ENCODE measurements around the gene SFXN5.

SFXN5 gene

DNA sequence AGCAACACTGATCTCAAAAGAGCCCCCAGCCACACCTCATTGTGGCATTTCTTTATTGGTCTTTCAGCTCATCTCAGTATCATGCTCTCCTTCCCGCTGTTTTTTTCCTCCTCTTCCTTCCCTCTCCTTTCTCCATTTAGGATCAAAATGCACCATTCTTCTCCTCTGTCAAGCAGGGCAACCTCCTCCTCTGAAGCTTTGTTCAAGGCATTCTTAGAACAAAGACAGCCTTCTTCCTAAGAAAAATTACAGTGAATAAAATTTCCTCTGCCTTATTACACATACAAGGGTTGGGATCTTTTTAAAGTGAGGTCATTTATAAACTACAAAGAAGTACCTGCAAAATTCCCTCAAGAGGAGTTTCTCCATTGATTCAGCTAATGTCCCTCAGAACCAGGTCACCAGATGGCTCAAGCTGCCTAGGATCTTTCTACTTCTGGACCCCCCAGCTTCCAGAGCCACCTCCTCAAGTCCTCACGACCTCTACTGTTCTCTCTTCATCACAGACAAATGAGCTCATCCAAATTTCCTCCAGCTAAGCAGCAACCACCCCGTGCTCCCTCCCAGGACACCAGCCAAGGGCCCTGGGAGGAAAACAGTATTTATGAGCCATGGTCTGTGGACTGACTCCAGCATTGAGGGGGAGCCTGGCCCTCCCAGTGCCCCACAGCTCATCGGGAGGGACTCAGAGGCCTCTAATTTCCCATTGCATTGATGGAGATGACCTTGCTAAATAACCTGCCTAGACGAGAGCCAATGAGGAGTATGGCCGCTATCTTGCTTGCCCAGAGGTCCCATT lies 18.0 kb downstream of the SFXN5 start:
- no peak for DNase-seq (ENCODE audit: low read depth)

GRCh38 chr2:73050121-73050545 lies 21.4 kb downstream of the SFXN5 start:
- DNase-seq (ENCODE audit: low read depth) = no peak

DNA sequence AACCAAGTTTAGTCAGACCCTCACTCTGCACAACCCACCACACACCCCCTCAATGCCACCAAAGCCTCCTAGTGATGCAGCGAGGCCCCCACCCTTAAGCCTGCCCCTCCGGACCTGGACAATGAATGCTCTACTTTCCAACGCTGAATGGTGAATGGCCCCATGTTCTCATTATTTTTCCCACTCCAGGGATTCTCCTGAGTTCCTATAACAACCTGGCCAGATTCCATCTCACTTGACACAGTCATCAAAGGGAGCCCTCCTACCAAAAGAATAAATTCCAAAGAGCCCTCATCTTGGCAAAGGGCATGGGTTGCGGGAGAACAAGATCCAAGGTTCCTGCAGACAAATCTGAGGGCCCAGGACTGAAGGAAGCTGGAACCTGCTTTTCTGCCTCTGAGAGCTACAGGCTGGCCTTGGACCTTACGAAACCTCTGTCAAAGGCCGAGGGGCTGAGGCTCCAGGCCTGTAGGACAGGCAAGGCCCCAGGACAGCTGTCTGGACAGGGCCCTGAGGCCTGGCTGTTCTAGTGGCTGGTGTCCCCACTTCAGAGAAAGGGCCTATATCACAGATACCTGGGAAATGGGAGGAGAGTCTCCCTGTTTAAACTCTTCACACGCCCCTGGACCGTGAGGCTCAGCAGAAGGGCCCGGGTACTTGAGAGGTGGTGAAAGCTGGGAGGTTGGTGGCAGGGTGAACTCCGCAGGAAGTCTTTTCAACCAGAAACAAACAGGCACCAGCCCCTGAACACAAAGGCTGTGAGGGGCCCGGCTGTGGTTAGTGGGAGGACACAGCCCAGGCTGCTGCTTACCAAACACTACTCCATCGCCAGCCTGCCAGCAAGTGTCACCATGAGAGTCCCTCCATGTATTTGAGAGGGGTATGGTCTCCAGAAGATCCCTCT lies 27.3 kb downstream of the SFXN5 start:
- no peak for DNase-seq (ENCODE audit: low read depth)

GRCh38 chr2:73043276-73043675 lies 28.2 kb downstream of the SFXN5 start:
- DNase-seq (ENCODE audit: low read depth) = no peak

DNA sequence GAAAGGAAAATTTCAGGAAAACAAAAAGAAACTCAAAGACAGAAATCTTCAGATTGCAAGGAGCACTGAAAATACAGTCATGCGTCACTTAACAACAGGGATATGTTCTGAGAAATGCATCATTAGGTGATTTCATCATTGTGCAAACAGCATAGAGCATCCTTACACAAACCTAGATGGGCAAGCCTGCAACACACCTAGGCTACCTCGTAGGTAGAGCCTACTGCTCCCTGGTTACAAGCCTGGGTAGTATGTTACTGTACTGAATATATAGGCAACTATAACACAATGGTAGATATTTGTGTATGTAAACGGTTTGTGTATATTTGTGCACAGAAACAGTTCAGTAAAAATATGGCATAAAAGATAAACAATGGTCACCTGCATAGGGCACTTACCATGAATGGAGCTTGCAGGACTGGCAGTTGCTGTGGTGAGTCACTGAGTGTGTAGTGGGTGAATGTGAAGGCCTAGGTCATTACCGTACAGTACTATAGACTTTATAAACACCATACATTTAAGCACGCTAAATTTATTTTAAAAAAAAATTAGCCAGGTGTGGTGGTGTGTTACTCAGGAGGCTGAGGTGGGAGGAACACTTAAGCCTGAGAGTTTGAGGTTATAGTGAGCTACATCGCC lies 33.4 kb downstream of the SFXN5 start:
- DNase-seq (ENCODE audit: low read depth) = no peak

GRCh38 chr2:73036766-73037165 lies 34.7 kb downstream of the SFXN5 start:
- no peak for DNase-seq (ENCODE audit: low read depth)

DNA sequence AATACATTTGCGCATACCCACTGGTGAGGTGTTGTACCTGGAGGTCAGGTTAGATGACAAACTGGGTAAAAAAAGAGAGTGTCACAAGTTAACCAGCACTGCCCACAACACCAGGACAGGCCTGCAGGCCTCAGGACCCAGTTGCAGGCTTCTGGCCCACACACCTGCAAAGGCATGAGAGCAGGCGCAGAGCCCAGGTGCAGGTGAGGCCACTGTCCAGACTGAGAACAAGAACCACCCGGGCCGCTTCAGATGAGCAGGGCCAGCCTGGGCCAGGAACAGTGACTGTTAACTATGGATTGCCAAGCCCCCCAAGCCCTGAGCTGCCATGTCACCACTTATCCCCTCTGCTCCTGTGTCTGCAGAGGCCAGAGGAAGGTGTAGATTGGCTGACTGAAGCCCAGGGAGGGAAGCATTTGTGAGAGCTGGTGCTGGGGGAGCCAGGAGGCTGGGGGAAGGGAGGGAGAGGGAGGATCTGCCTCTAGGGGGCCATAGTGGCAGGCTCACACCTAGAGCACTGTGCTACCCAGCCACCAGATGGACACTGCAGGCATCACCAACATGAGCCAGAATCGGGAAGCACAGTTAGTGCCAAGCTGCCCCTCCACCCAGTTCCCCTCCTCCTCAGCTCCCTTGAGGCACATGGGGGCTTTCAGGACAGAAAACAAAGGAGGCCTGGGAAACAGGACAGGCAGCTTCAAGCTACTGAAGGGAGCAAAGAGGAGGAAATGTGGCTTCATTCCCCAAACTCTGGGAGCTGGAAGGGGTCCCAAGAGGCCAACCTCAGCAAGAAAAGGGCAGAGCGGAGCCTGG lies 35.4 kb downstream of the SFXN5 start:
- DNase-seq (ENCODE audit: low read depth) = no peak

DNA sequence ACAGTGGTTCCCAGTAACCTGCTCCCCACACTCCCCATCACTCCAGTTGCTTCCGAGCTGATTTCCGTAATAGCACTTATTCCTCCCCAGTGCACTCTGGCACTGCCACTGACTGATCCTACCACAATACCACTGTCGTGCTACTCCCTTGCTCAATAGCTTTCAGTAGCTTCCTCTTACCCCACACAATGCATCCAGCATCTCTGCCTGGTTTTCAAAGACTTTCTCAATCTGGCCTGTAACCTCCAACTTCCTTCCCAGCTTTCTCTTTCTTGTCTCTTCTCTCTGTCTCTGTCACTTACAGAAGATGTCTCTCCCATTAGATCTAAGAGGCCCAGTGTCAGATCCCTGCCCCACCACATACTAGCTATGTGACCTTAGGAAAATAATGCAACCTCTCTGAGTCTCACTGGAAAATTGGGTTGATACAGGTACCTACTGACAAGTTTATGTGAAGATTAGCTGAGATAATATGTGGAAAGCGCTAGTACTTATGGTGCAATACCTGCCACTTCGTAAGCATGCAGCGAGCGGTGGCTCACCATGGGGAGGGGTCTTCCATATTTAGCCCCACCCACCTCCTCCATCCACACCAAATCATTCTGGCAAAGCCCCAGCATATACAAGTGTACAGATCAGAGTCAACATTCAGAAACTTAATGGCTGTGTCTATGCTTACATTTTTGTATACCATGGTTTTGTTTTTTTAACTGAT lies 36.7 kb downstream of the SFXN5 start:
- DNase-seq (ENCODE audit: low read depth) = no peak

DNA sequence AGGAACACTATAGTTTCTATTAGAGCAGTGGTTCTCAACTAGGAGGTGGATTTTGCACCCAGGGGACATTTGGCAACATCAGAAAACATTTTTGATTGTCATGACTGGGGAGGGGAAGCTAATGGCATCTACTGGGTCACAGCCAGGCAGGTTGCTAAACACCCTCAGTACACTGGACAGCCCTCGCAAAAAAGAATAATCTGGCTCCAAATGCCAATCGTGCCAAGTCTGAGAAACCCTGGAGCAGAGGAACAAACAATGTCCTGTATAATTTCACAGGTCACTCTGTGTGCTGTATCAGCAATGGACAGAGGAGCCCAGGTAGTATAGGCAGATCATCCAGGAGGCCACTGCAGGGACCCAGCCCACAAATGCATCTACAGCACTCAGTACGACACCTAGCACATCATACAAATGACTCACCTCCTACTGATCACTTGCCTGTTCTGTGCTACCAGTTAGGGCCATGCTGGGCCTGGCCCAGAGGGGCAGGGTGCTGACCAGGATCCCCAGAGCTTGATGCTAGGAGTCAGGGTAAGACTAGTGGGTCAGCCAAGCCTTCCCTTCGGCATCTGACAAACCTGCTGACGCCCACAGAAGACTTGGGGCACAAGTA lies 37.6 kb downstream of the SFXN5 start:
- DNase-seq (ENCODE audit: low read depth) = no peak

DNA sequence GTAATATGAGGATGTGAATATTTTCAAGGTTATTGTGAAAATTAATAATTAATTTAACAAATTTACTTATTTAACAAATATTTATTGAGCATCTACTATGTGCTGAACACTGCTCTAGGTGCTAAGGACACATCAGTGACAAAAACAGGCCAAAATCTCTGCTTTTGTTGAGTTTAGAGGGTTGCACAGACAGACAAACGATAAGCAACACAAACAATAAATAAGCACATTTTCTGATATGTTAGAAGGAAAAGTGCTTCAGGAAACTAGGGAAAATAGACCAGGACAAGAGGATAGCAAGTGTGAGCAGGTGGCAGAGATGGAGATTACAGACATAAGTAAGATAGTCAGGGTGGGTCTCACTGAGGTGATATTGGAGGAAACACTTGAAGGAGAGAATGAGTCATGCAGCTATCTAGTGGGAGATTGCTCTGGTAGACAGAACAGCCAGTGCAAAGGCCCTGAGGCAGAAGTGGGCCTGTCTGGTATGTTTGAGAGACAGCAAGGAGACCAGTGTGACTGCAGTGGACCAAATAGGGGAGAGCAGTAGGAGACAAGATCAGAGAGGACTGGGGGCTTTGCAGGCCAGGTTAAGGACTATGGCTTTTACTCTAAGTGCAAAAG lies 38.3 kb downstream of the SFXN5 start:
- no peak for DNase-seq (ENCODE audit: low read depth)

- DNase-seq (ENCODE audit: low read depth) = no peak
Observed at GRCh38 chr2:73032702-73033097, 38.8 kb downstream of the SFXN5 start.

- no peak for DNase-seq (ENCODE audit: low read depth)
Observed at GRCh38 chr2:73031725-73032701, 39.5 kb downstream of the SFXN5 start.

GRCh38 chr2:73031095-73031678 lies 40.3 kb downstream of the SFXN5 start:
- DNase-seq (ENCODE audit: low read depth) = no peak

GRCh38 chr2:73028841-73029240 lies 42.7 kb downstream of the SFXN5 start:
- DNase-seq (ENCODE audit: low read depth) = no peak

DNA sequence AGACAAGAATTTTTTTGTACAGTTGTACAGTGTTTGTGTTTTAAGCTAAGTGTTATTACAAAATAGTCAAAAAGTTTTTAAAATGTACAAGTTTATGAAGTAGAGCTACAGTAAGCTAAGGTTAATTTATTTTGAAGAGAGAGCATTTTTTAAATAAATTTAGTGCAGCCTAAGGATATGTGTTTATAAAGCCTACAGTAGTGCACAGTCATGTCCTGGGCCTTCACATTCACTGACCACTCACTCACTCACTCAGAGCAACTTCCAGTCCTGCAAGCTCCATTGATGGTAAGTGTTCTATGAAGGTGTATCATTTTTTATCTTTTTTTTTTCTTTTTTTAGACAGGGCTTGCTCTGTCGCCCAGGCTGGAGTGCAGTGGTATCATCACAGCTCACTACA lies 44.2 kb downstream of the SFXN5 start:
- no peak for DNase-seq (ENCODE audit: low read depth)

DNA sequence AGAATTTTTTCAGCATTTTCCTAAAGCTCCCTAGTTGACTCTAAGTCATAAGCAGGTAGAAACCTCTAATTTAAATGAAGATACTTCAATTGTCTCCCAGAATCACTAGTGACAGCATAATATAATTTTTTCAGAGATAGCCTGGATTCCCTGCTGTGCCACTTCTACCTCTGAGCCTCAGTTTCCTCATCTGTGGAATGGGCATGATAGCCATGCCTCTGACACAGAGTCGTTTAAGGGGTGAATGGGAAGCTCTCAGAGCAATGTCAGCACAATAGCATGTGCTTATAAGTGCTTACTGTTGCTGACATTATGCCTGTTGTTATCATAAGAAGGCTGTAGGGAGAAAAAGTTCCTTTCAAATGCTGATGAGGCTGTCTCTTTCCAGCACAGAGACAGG lies 48.0 kb downstream of the SFXN5 start:
- no peak for DNase-seq (ENCODE audit: low read depth)

GRCh38 chr2:73022024-73022568 lies 49.4 kb downstream of the SFXN5 start:
- no peak for DNase-seq (ENCODE audit: low read depth)

DNA sequence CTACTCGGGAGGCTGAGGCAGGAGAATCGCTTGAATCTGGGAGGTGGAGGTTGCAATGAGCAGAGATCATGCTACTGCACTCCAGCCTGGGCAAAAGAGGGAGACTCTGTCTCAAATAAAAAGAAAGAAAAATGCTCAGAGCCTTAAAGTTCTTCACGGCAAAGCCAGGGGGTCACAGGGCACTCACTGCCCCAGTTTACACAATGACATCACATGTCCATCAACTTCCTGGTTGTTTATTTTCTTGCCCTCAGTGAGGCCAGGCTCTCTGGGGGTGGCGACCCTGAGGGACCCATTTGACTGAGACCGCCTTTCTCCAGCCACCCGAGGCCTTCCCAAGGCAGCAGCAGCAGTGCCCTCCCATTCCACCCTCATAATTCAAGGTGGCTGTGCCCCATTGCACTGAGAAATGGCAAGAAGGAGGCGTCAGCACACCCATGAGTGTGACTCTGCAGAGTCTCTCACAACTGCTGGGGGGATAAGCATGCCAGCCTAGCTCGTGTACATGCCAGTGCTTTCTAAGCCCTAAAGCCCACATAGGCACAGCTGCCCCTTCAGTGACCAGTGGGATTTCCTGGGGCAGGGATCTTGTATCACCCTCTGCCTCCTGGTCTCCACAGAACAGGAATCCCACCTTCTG lies 50.0 kb downstream of the SFXN5 start:
- no peak for DNase-seq (ENCODE audit: low read depth)
